H1 (cell line): ENCODE data around the gene FCAMR. TPM values are rescaled to one million over a fixed set of nuclear protein-coding genes. Genes with fewer than 3 reads are reported as not detected.

ENCODE experiments used
- ATF3 ChIP-seq: IDR thresholded peaks from 2 replicates; pipeline ENCODE4 v1.6.1; 2011; ENCODE audit warnings: low read depth, mild to moderate bottlenecking, low read length; ENCODE audit not compliant: insufficient read depth
- E2F6 ChIP-seq: IDR thresholded peaks from 2 replicates; pipeline ENCODE4 v1.6.1; 2012; ENCODE audit warnings: inconsistent platforms
- HDAC6 ChIP-seq: IDR thresholded peaks from one replicate; pipeline ENCODE4 v1.7.1; 2012; ENCODE audit warnings: low read depth, mild to moderate bottlenecking, inconsistent platforms, low read length, moderate library complexity
- NANOG ChIP-seq: IDR thresholded peaks from 2 replicates; pipeline ENCODE4 v1.6.1; 2011; ENCODE audit warnings: low read length, low read depth, mild to moderate bottlenecking, inconsistent platforms; ENCODE audit not compliant: insufficient read depth, poor library complexity, severe bottlenecking
- RNF2 ChIP-seq: fragments of 200-900, 300-1000 bp; sonication (generic); IDR thresholded peaks from 2 replicates; pipeline ENCODE4 v1.7.1; 2016; ENCODE audit warnings: borderline replicate concordance, low read depth, mild to moderate bottlenecking, antibody characterized with exemption, low read length; ENCODE audit not compliant: poor library complexity, severe bottlenecking; ENCODE audit errors: missing control alignments
- polyA plus RNA-seq, 7 experiments: library from polyadenylated mRNA; depleted of rRNA in 3 of 7; stranded (reverse) in 5 of 7; unstranded in 2 of 7; fragments of >200 nt in 5 of 7; fragments of 200-250 nt in 2 of 7; gene quantifications; 1 replicate in 5 of 7; 2 replicates in 1 of 7; 4 replicates in 1 of 7; pipeline versions ENCODE4 v1.2.1 to v1.2.3, GENCODE V29; 2011 to 2013; ENCODE audit warnings: missing spikeins in 2 of 7, mixed read lengths in 2 of 7
- total RNA-seq: library from RNA; stranded (reverse); fragmentation: NEBNext Ultra II Directional; extraction: Animal tissue kit (Norgen Biotek cat#: 25700); gene quantifications from 2 replicates; pipeline ENCODE4 v1.2.1, GENCODE V29; 2021

The FCAMR gene
- total and polyA plus RNA-seq, 2 of the 8 experiments (the other 6 are each of a cell fraction or from before 2014, with no cell fraction given), result not detected

GRCh38 chr1:206998816-206999215 lies 28.6 kb upstream of the FCAMR start (continued):
- no peak for TF ChIP-seq E2F6
- no peak for TF ChIP-seq NANOG
- no peak for TF ChIP-seq HDAC6
- no peak for TF ChIP-seq ATF3
- no peak for TF ChIP-seq RNF2
